Measurements from ENCODE around the gene RBM15. TPM values are rescaled to one million over a fixed set of nuclear protein-coding genes. Genes with fewer than 3 reads are reported as not detected.

Gene RBM15
- total RNA-seq, 1 experiment from 2014 or later, result 32.1 TPM

GRCh38 chr1:110312188-110313121 is 26.7 kb upstream of the RBM15 start:
- ATAC-seq, result peak; percentile 97
- intact Hi-C loops (cut with micrococcal nuclease; ENCODE audit: unreplicated experiment), result loop anchor here (1.0 to 10.0 kb wide), 2 partner anchors 105 to 152 kb away; no protein-coding TSS in a partner anchor

GRCh38 chr1:110316735-110317134 is 22.4 kb upstream of the RBM15 start:
- Histone ChIP-seq H3K27me3 (ENCODE audit: control insufficient read depth, insufficient read depth, low read length) (no peaks in the 10 kb centered on the region), H3K27ac (ENCODE audit: low read length) (no peak overlapping the region), H3K4me1 (ENCODE audit: control insufficient read depth, insufficient read depth, low read length) (no peaks in the 10 kb centered on the region), H3K4me3 (ENCODE audit: low read depth in 2 of 2, low read length in 2 of 2) (no peak overlapping the region), H3K36me3 (ENCODE audit: control insufficient read depth, insufficient read depth, low read length) (no peaks in the 10 kb centered on the region), H3K9me3 (ENCODE audit: control insufficient read depth, insufficient read depth, low read depth, low read length) (no peaks in the 10 kb centered on the region; the same call in 1 of the 2 replicates)
- BruUV-seq (replicated peaks), result no TSS peak
- POLR2A ChIA-PET, result interaction anchor here (0.5 kb wide), 1 partner anchor 19 kb away, joined by 11 read pairs; no protein-coding TSS in a partner anchor
- no peak for ATAC-seq
- no peak for TF ChIP-seq TCF7L2 (IDR thresholded peaks at IDR 0.05; ENCODE audit: low read depth, low read length)
- TF ChIP-seq CTCF (IDR thresholded peaks at IDR 0.05), result no peak
- no peak for TF ChIP-seq POLR2AphosphoS5 (IDR thresholded peaks at IDR 0.05; ENCODE audit: low read depth, low read length)
- TF ChIP-seq SIN3A (IDR thresholded peaks at IDR 0.05; ENCODE audit: borderline replicate concordance, insufficient read depth, low read depth, low read length), result no peak
- TF ChIP-seq, protein P1, sequence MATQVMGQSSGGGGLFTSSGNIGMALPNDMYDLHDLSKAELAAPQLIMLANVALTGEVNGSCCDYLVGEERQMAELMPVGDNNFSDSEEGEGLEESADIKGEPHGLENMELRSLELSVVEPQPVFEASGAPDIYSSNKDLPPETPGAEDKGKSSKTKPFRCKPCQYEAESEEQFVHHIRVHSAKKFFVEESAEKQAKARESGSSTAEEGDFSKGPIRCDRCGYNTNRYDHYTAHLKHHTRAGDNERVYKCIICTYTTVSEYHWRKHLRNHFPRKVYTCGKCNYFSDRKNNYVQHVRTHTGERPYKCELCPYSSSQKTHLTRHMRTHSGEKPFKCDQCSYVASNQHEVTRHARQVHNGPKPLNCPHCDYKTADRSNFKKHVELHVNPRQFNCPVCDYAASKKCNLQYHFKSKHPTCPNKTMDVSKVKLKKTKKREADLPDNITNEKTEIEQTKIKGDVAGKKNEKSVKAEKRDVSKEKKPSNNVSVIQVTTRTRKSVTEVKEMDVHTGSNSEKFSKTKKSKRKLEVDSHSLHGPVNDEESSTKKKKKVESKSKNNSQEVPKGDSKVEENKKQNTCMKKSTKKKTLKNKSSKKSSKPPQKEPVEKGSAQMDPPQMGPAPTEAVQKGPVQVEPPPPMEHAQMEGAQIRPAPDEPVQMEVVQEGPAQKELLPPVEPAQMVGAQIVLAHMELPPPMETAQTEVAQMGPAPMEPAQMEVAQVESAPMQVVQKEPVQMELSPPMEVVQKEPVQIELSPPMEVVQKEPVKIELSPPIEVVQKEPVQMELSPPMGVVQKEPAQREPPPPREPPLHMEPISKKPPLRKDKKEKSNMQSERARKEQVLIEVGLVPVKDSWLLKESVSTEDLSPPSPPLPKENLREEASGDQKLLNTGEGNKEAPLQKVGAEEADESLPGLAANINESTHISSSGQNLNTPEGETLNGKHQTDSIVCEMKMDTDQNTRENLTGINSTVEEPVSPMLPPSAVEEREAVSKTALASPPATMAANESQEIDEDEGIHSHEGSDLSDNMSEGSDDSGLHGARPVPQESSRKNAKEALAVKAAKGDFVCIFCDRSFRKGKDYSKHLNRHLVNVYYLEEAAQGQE (IDR thresholded peaks at IDR 0.05; ENCODE audit: insufficient read depth in 1 of 2, low read depth in 2 of 2, low read length in 1 of 2), result no peak
- DNase-seq (ENCODE audit: low read depth, low spot score), result no peak
- CTCF ChIA-PET, result no interaction called here
- intact Hi-C loops (cut with micrococcal nuclease; ENCODE audit: unreplicated experiment), result loop anchor here (10.0 kb wide), 1 partner anchor 148 kb away; no protein-coding TSS in a partner anchor
- in situ Hi-C loops (cut with HindIII; ENCODE audit: low pct_unique_long_range_greater_than_20kb, low sequenced_read_pairs), result no loop called here

More at GRCh38 chr1:110312188-110313121, 26.7 kb upstream of the RBM15 start:
- peak overlapping the region; percentile 48; the same call in 1 of the 2 replicates for H3K27ac ChIP-seq (ENCODE audit: low read length)
- no peaks in the 10 kb centered on the region for H3K27me3 ChIP-seq (ENCODE audit: control insufficient read depth, insufficient read depth, low read length)
- H3K36me3 ChIP-seq (ENCODE audit: control insufficient read depth, insufficient read depth, low read length), result no peaks in the 10 kb centered on the region
- CTCF ChIA-PET, result interaction anchor here (1.0 to 4.4 kb wide), 5 partner anchors 97 to 112 kb away, joined by 3 to 77 read pairs (median 4); partner anchors contain the start of gene KCNC4
- H3K4me3 ChIP-seq (ENCODE audit: low read depth in 2 of 2, low read length in 2 of 2), result no peak overlapping the region
- peak; percentile 51 for DNase-seq (ENCODE audit: low read depth, low spot score)
- H3K4me1 ChIP-seq (ENCODE audit: control insufficient read depth, insufficient read depth, low read length), result no peaks in the 10 kb centered on the region
- H3K9me3 ChIP-seq (ENCODE audit: control insufficient read depth, insufficient read depth, low read depth, low read length), result no peaks in the 10 kb centered on the region
- in situ Hi-C loops (cut with HindIII; ENCODE audit: low pct_unique_long_range_greater_than_20kb, low sequenced_read_pairs), result no loop called here
- TF ChIP-seq CTCF (IDR thresholded peaks at IDR 0.05), result peak; percentile 83
- TF ChIP-seq, protein P1 (IDR thresholded peaks at IDR 0.05; ENCODE audit: insufficient read depth in 1 of 2, low read depth in 2 of 2, low read length in 1 of 2), result 0 out of 4 replicates have a peak, but pooled peaks of 1 of the 2 experiments have one; percentile 35
- no peak for TF ChIP-seq POLR2AphosphoS5 (IDR thresholded peaks at IDR 0.05; ENCODE audit: low read depth, low read length)
- POLR2A ChIA-PET, result no interaction called here
- BruUV-seq (replicated peaks), result no TSS peak
